GM12878 (cell line): Measurements from ENCODE around the gene SPAG6. TPM values are rescaled to one million over a fixed set of nuclear protein-coding genes. Genes with fewer than 3 reads are reported as not detected.

ENCODE experiments used
- ATF2 ChIP-seq: IDR thresholded peaks from 2 replicates; pipeline ENCODE4 v1.6.1; 2012; ENCODE audit warnings: low read length, inconsistent platforms
- BCL3 ChIP-seq: IDR thresholded peaks from 2 replicates; pipeline ENCODE4 v1.6.1; 2011; ENCODE audit warnings: borderline replicate concordance, low read depth, mild to moderate bottlenecking, moderate library complexity, low read length; ENCODE audit not compliant: insufficient read depth, poor library complexity, severe bottlenecking
- BHLHE40 ChIP-seq, 2 experiments: fragments of 450-650 bp in 1 of 2; IDR thresholded peaks; 2 replicates each; pipeline ENCODE4 v1.6.1; 2011 to 2017; ENCODE audit warnings: low read depth in 2 of 2, borderline replicate concordance in 1 of 2, improper control_type of control experiment in 1 of 2, low read length in 1 of 2, mild to moderate bottlenecking in 1 of 2
- CEBPB ChIP-seq, 2 experiments: fragments of 150-350 bp in 1 of 2; IDR thresholded peaks; 2 replicates each; pipeline ENCODE4 v1.6.1; 2012 to 2014; ENCODE audit warnings: low read depth in 2 of 2, low read length in 2 of 2, borderline replicate concordance in 1 of 2, inconsistent platforms in 1 of 2
- DPF2 ChIP-seq: fragments of 450-650 bp; IDR thresholded peaks from 2 replicates; pipeline ENCODE4 v1.6.1; 2017; ENCODE audit warnings: mild to moderate bottlenecking
- IKZF1 ChIP-seq: fragments of 450-650 bp; conservative IDR thresholded peaks from 2 replicates; pipeline ENCODE4 v1.6.1; 2017; ENCODE audit warnings: antibody characterized with exemption, mild to moderate bottlenecking
- KAT2A ChIP-seq: conservative IDR thresholded peaks from 2 replicates; pipeline ENCODE4 v1.6.1; 2011; ENCODE audit warnings: low read depth, low read length; ENCODE audit not compliant: control insufficient read depth
- KDM1A ChIP-seq: fragments of 200-600 bp; sonication (generic); IDR thresholded peaks from 2 replicates; pipeline ENCODE4 v1.6.1; 2016; ENCODE audit warnings: borderline replicate concordance
- NFYB ChIP-seq: IDR thresholded peaks from 2 replicates; pipeline ENCODE4 v1.6.1; 2011; ENCODE audit warnings: low read depth, mild to moderate bottlenecking, low read length, improper control_type of control experiment, moderate library complexity; ENCODE audit not compliant: insufficient read depth
- NR2C2 ChIP-seq: IDR thresholded peaks from 2 replicates; pipeline ENCODE4 v1.6.1; 2011; ENCODE audit warnings: borderline replicate concordance, low read depth; ENCODE audit not compliant: control insufficient read depth, insufficient read length
- NR2F1 ChIP-seq: fragments of 450-650 bp; conservative IDR thresholded peaks from 2 replicates; pipeline ENCODE4 v1.6.1; 2017; ENCODE audit warnings: mild to moderate bottlenecking
- PML ChIP-seq: IDR thresholded peaks from 2 replicates; pipeline ENCODE4 v1.6.1; 2012; ENCODE audit warnings: low read length, inconsistent platforms
- POU2F2 ChIP-seq: IDR thresholded peaks from 3 replicates; pipeline ENCODE4 v1.6.1; 2011; ENCODE audit warnings: low read depth, mild to moderate bottlenecking, low read length, borderline replicate concordance
- TCF3 ChIP-seq: IDR thresholded peaks from 2 replicates; pipeline ENCODE4 v1.6.1; 2012; ENCODE audit warnings: low read depth, mild to moderate bottlenecking, low read length, borderline replicate concordance; ENCODE audit not compliant: insufficient read depth
- USF2 ChIP-seq: IDR thresholded peaks from 2 replicates; pipeline ENCODE4 v1.6.1; 2011; ENCODE audit warnings: low read depth, low read length, improper control_type of control experiment, borderline replicate concordance
- ZBTB33 ChIP-seq: fragments of 450-650 bp; IDR thresholded peaks from 2 replicates; pipeline ENCODE4 v1.6.1; 2017; ENCODE audit warnings: mild to moderate bottlenecking
- ZNF274 ChIP-seq: IDR thresholded peaks from one replicate; pipeline ENCODE4 v1.8.0; 2011; ENCODE audit not compliant: insufficient read length, insufficient read depth
- ZNF384 ChIP-seq: IDR thresholded peaks from 2 replicates; pipeline ENCODE4 v1.6.1; 2012; ENCODE audit warnings: low read depth, mild to moderate bottlenecking, low read length, improper control_type of control experiment, borderline replicate concordance
- ZNF687 ChIP-seq: fragments of 450-650 bp; IDR thresholded peaks from 2 replicates; pipeline ENCODE4 v1.6.1; 2017; ENCODE audit warnings: mild to moderate bottlenecking, moderate library complexity
- polyA plus RNA-seq, 11 experiments: library from polyadenylated mRNA; depleted of rRNA in 4 of 11; unstranded in 6 of 11; stranded (reverse) in 5 of 11; fragments of >200 nt; fragmentation: Nextera tagmentation in 4 of 11; fragmentation: Illumina TruSeq in 1 of 11; extraction: Ambion mirVana in 4 of 11; extraction: Trizol in 1 of 11; gene quantifications; 1 replicate in 1 of 11; 2 replicates in 10 of 11; pipeline versions ENCODE4 v1.2.1 to v1.2.3, GENCODE V29; 2011 to 2016; ENCODE audit warnings: inconsistent platforms in 2 of 11, missing spikeins in 2 of 11, low read depth in 1 of 11
- total RNA-seq, 4 experiments: library from RNA; depleted of rRNA in 3 of 4; stranded (reverse); fragments of >200 nt in 3 of 4; fragmentation: Illumina TruSeq in 1 of 4; extraction: Trizol in 1 of 4; gene quantifications; 2 replicates each; pipeline versions ENCODE4 v1.2.1 to v1.2.3, GENCODE V29; 2013 to 2021

Gene SPAG6
- total and polyA plus RNA-seq, 10 of the 15 experiments (the other 5 are each of a cell fraction or from before 2014, with no cell fraction given): 0.13 to 0.99 (median 0.40) TPM; not detected in 1

GRCh38 chr10:22321156-22321923 is 24.0 kb upstream of the SPAG6 start (continued):
- no peak for TF ChIP-seq ATF2
- 0 out of 2 replicates have a peak, but pooled peaks have one; percentile 35 for TF ChIP-seq ZNF687
- TF ChIP-seq DPF2: peak; percentile 64
- TF ChIP-seq KAT2A: no peak
- no peak for TF ChIP-seq ZNF384
- TF ChIP-seq TCF3: 0 out of 2 replicates have a peak, but pooled peaks have one; percentile 16
- 0 out of 2 replicates have a peak, but pooled peaks have one; percentile 30 for TF ChIP-seq ZBTB33
- no peak for TF ChIP-seq CEBPB (IDR thresholded peaks at IDR 0.05; ENCODE audit: borderline replicate concordance in 1 of 2, low read depth in 2 of 2, low read length in 2 of 2)
- TF ChIP-seq ZNF274: no peak
- peak; percentile 52 for TF ChIP-seq IKZF1
- peak; percentile 46; the same call in 1 of the 3 replicates for TF ChIP-seq POU2F2
- TF ChIP-seq USF2: no peak
- no peak for TF ChIP-seq PML
- no peak for TF ChIP-seq NR2C2
- TF ChIP-seq KDM1A: no peak
- peak in 1 of 2 experiments; percentile 22; a peak in 1 of 4 replicates for TF ChIP-seq BHLHE40 (IDR thresholded peaks at IDR 0.05; ENCODE audit: borderline replicate concordance in 1 of 2, low read depth in 2 of 2, low read length in 1 of 2)
- TF ChIP-seq NFYB: no peak
- TF ChIP-seq BCL3: no peak
- peak; percentile 44; the same call in 1 of the 2 replicates for TF ChIP-seq NR2F1
